Posterior vena cava (tissue), 2 donors: ENCODE results near the gene CIRBP. TPM values are rescaled to one million over a fixed set of nuclear protein-coding genes. Genes with fewer than 3 reads are reported as not detected.

Experiments used
- DNase-seq: peaks from one replicate; pipeline ENCODE4 v3.0.0-alpha.2; 2020; ENCODE audit warnings: low spot score
- intact Hi-C, 2 donors: fragments of 100-400 bp; cut with DNase I; formaldehyde crosslinking; loops; one replicate each; pipeline versions ENCODE4 v1.14.1 to v1.14.2; 2022 to 2023
- total RNA-seq, 2 donors: library from RNA; stranded (reverse); fragmentation: NEBNext Ultra II Directional; extraction: Animal tissue kit (Norgen Biotek cat#: 25700); gene quantifications; one replicate each; pipeline ENCODE4 v1.2.1, GENCODE V29; 2021
- donor health status: DM: yes; HTN: yes; CAD: no.
- donor health status: DM: yes; HTN: yes; CAD: no.

Gene CIRBP
- total RNA-seq, 2 donors from 2014 or later: 447 to 636 TPM

GRCh38 chr19:1282588-1283206 lies 13.6 kb downstream of the CIRBP start:
- DNase-seq: no peak
- intact Hi-C loops: loop anchor here (5.0 to 10.0 kb wide), 3 partner anchors 75 to 172 kb away; partner anchors contain the start of genes APC2 (in 1 of the 2), DAZAP1 (in 1 of the 2) and GAMT (in 1 of the 2)

GRCh38 chr19:1283207-1283916 lies 14.2 kb downstream of the CIRBP start:
- no peak for DNase-seq
- intact Hi-C loops: loop anchor here (5.0 to 10.0 kb wide), 3 partner anchors 74 to 171 kb away; partner anchors contain the start of genes APC2 (in 1 of the 2), DAZAP1 (in 1 of the 2) and GAMT (in 1 of the 2)

- intact Hi-C loops: loop anchor here (5.0 to 10.0 kb wide), 3 partner anchors 73 to 171 kb away; partner anchors contain the start of genes APC2 (in 1 of the 2), DAZAP1 (in 1 of the 2) and GAMT (in 1 of the 2)
- no peak for DNase-seq
These were observed 14.8 kb downstream of the CIRBP start for GRCh38 chr19:1283917-1284292.

- no peak for DNase-seq
- intact Hi-C loops: loop anchor here (5.0 to 10.0 kb wide), 3 partner anchors 73 to 170 kb away; partner anchors contain the start of genes APC2 (in 1 of the 2), DAZAP1 (in 1 of the 2) and GAMT (in 1 of the 2)
These were observed 15.3 kb downstream of the CIRBP start for GRCh38 chr19:1284293-1284978.

GRCh38 chr19:1284979-1285736 lies 16.0 kb downstream of the CIRBP start:
- intact Hi-C loops: loop anchor here (5.0 to 10.0 kb wide), 3 partner anchors 72 to 170 kb away; partner anchors contain the start of genes APC2 (in 1 of the 2), DAZAP1 (in 1 of the 2) and GAMT (in 1 of the 2)
- DNase-seq: no peak

- DNase-seq: no peak
- intact Hi-C loops: loop anchor here (10.0 kb wide), 2 partner anchors 119 to 169 kb away; partner anchors contain the start of genes APC2 (in 1 of the 2), DAZAP1 (in 1 of the 2) and GAMT (in 1 of the 2)
These were observed 16.7 kb downstream of the CIRBP start, which contains the start of gene EFNA2 for GRCh38 chr19:1285737-1286360. EFNA2 (plus strand) TSS chr19:1285873; CDS start chr19:1286169, 296 bp downstream.

- intact Hi-C loops: loop anchor here (10.0 kb wide), 2 partner anchors 118 to 168 kb away; partner anchors contain the start of genes APC2 (in 1 of the 2), DAZAP1 (in 1 of the 2) and GAMT (in 1 of the 2)
These were observed 17.6 kb downstream of the CIRBP start for GRCh38 chr19:1286487-1287353.

GRCh38 chr19:1287354-1288225 lies 18.5 kb downstream of the CIRBP start:
- DNase-seq: no peak
- intact Hi-C loops: loop anchor here (2.0 to 10.0 kb wide), 3 partner anchors 47 to 167 kb away; partner anchors contain the start of genes APC2 (in 1 of the 2), DAZAP1 (in 1 of the 2) and GAMT (in 1 of the 2)

More at GRCh38 chr19:1286487-1287353, 17.6 kb downstream of the CIRBP start:
- no peak for DNase-seq

- intact Hi-C loops: loop anchor here (2.0 to 10.0 kb wide), 3 partner anchors 47 to 167 kb away; partner anchors contain the start of genes APC2 (in 1 of the 2), DAZAP1 (in 1 of the 2) and GAMT (in 1 of the 2)
- no peak for DNase-seq
These were observed 19.1 kb downstream of the CIRBP start for GRCh38 chr19:1288226-1288612.

GRCh38 chr19:1288833-1289685 lies 19.9 kb downstream of the CIRBP start:
- DNase-seq: no peak
- intact Hi-C loops: loop anchor here (2.0 to 10.0 kb wide), 3 partner anchors 46 to 166 kb away; partner anchors contain the start of genes APC2 (in 1 of the 2), DAZAP1 (in 1 of the 2) and GAMT (in 1 of the 2)

GRCh38 chr19:1289686-1290025 lies 20.5 kb downstream of the CIRBP start:
- no peak for DNase-seq
- intact Hi-C loops: loop anchor here (2.0 to 10.0 kb wide), 3 partner anchors 45 to 165 kb away; partner anchors contain the start of genes APC2 (in 1 of the 2), DAZAP1 (in 1 of the 2) and GAMT (in 1 of the 2)

GRCh38 chr19:1290196-1290702 lies 21.1 kb downstream of the CIRBP start:
- no peak for DNase-seq
- intact Hi-C loops: no loop called here

GRCh38 chr19:1290703-1291651 lies 21.8 kb downstream of the CIRBP start:
- DNase-seq: no peak
- intact Hi-C loops: no loop called here
